Right hindlimb (tissue), 1 donor: ENCODE data around the gene PCBD2.
"Not testable (repeated sequence)": the region's sequence is repeated elsewhere in the genome, so short reads cannot be mapped to it uniquely, and the experiment has no call there.

ENCODE experiments used
- DNase-seq: peaks from one replicate; pipeline ENCODE4 v3.0.0-alpha.2; 2018

The PCBD2 gene

DNA sequence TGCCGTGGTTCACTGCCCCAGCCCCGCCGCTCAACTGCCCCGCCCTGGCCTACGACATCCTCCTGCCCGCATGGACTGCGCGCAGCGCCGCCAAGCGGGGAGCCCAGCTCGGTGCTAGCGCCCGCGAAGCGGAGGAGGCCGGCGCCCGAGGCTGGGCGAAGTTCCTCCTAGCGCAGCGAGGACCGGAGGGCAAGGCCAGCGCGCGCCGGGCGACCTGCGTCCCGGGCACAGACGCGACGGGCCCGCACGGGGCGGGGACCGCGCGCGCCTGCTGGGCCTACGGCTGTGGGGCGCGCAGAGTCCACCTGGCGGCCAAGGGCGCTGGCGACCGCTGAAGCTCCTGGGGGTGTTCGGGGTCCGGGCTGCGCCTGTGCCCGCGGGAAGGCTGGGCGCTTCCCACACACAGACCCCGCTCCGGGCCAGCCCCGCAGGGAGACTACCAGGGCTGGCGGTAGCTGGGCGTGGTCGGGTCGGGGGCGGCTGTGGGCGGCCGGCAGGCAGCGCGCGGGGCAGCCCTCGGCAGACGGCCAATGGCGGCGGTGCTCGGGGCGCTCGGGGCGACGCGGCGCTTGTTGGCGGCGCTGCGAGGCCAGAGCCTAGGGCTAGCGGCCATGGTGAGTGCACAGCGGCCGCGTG is at the start of gene PCBD2:
PCBD2 (plus strand) TSS at position 522 of the 636 bp plus-strand sequence; CDS start at position 531, 9 bp downstream.
- peak; percentile 94 for DNase-seq

DNA sequence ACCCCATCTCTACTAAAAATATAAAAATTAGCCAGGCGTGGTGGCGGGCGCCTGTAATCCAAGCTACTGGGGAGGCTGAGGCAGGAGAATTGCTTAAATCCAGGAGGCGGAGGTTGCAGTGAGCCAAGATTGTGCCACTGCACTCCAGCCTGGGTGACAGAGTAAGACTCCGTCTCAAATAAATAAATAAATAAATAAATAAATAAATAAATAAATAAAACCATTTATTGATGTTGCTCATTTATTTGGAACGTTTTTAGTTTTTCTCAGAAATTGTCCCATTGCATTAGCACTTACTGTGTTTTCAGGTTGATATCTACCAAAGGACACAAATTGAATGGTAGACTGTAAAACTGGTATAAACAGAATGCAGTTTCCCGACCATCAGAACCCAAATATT is 48.5 kb upstream of the PCBD2 start:
- DNase-seq: not testable (repeated sequence)

DNA sequence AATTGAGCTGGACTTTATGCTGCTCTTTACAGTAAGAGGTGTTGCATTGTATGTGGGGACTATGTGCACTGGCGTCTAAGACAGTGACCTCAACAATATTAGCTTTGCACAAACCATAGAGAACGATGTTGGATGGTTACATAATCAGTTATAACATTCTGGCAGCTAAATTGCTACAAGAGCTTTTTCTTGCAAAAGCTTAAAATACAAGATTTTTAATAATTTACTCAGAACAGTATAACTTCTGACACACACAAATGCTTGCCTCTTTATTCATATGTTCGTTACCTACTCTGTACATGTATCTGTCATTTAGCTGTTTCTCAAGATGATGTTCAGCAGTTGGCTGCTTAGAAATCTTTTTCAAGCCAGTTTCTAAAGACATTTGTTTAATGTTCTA is 47.5 kb upstream of the PCBD2 start:
- DNase-seq: no peak

DNA sequence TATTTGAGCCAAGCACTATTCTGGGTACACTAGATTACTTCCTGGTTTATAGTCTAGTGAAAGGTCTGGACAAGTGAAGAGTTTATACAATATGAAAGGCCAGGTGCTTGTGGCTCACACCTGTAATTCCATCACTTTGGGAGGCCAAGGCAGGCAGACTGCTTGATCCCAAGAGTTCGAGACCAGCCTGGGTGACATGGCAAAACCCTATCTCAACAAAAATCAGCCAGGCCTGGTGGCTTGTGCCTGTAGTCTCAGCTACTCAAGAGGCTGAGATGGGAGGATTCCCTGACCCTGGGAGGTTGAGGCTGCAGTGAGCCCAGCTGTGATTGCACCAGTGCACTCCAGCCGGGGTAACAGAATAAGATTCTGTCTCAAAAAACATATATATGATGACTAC is 40.2 kb upstream of the PCBD2 start:
- no peak for DNase-seq

DNA sequence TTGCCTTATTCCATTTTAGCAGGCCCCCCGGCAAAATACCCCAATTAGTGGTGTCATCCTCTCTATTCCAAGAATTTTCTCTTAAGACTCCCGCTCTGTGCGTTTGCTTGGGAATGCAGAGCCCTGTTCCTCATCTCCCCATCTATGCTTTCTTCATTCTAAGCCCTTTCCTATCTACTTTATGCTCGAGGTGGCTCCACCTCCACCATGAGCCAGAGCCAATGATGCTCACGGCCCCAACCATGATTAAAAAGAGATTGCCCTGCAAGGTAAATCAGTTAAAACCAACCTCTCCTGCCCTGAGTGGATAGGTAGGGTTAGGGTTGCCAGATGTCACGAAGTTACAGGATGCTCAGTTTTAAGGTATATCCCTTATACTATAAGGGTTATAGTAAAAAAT is 31.4 kb upstream of the PCBD2 start:
- no peak for DNase-seq

DNA sequence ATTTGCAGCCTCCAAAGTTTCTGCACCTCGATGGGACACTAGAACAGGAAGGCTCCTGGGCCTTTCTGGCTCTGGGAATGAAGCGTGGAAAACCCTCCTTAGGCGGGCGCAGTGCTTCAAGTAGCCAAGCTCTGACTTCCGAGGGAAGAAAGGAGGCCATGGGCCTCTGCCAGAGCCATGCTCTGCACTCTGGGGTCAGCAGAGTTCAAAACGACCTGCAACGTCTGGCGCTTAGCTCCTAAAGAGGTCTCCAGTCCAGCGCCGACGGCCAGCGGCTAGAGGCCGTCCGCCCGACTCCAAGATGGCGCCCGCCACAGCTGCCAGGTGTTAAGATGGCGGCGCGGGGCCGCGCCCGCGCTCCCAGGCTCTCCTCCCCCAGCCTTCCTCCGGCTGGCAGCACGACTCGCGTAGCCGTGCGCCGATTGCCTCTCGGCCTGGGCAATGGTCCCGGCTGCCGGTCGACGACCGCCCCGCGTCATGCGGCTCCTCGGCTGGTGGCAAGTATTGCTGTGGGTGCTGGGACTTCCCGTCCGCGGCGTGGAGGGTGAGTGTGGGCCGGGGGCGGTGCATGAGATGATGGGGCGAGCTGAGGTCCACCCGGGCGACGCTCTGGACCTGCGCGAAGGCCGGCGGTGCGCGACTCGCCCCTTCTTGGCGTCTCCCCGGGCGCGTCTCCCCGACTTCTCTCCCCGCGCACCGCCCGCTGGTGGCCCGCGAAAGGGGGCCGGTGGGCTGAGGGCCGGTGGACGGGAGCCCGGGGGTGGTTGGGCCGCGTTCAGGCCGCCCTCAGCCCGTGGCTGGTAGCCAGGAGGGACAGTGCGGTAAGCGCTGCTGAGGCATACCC is 30.7 kb upstream of the PCBD2 start, which contains the start of gene TXNDC15:
TXNDC15 (plus strand) TSS at position 385 of the 844 bp plus-strand sequence; CDS start at position 442, 57 bp downstream.
- peak; percentile 93 for DNase-seq

DNA sequence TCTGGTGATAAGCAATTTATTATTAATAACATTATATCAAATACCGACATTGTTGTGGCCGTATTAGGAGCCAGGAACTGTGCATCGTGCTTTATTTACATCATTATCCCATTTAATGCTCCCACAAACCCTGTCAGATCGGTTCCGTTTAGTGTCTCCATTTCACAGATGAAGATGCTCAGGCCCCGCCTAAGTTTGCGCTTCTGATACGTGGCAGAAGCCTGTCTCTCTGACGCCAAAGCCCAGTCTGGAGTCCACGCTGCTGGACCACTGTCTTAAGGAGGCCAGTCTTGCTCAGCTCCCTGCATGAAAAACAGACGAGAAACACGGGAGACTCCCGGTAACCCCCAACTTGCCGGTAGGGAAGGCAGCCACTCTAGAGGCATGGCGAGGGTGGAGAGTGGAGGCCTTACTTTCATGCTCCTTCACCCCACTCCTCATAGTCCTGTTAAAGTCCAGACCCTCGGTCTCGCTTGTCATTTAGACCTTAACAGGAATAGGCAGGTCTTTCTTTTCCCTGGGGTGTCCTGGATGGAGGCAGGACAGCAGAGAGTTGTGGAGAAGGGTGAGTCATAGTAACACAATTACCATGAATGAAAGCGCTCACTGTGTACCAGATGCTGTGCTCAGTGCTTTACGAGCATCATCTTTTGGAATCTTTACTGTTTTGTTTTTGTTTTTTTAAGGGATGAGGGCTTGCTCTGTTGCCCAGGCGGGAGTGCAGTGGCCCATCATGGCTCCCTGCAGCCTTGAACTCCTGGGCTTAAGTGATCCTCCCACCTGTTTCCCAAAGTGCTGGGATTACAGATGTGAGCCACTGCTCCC is 29.9 kb upstream of the PCBD2 start:
- peak; percentile 88 for DNase-seq

DNA sequence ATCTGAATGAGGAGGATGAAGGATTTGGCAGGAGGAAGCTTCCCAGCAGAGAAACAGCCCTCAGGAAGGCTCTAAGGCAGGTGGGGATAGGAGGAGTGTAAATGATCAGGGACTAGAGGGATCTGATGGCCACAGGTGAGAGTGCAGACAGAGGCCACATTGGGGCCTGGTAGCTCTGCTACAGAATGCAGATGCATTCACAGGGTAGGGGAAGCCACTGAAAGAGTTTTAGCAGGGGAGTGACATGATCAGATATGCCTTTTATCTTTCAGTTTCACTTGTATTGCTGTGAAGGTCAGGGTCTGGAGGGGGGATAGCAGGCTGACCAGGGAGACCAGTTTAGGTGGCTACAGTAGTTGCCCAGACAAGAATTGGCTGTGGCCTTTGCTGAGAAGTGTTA is 27.8 kb upstream of the PCBD2 start:
- DNase-seq: no peak

DNA sequence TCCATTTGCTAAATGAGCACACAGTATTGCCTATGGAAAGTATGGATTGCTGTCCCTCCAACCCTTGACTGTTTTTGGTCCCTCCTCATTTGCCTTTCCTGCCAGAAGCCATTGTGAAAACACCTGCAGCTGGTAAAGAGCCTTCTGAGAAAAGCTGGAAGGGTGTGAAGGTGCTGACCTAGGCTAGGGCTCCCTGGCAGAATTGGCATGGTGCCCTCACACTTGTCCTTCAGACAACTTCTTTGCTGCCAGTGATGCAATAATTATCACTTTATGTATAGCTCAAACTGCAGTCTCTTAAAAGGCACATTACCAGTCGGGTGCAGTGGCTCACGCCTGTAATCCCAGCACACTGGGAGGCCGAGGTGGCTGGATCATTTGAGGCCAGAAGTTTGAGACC is 26.5 kb upstream of the PCBD2 start:
- no peak for DNase-seq

DNA sequence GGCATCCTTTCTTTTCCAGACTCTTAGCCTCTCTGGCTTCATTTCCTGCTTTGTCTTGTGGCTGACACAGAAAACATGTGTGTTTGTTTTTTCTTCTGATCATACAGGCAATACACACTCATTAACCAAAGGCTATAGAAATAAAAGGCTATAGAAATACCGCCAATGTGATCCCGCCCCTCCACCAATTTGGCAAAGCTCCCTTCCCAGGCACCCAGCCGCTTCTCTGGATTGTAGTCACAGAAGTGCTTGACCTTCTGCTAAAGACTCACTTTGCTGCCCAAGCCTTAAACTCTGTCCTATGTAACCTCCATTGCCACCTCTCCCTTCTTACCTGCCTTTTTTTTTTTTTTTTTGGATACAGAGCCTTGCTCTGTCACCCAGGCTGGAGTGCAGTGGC is 25.5 kb upstream of the PCBD2 start:
- DNase-seq: no peak

DNA sequence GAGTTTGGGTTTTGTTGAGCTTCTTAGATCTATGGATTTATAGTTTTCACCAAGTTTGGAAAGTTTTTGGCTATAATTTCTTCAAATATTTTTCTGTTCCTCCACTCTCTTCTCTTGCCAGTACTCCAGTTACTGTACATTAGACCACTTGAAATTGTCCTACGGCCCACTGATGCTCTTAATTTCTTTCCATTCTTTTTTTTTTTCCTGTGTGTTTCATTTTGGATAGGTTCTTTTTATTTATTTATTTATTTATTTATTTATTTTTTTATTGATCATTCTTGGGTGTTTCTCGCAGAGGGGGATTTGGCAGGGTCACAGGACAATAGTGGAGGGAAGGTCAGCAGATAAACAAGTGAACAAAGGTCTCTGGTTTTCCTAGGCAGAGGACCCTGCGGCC is 24.0 kb upstream of the PCBD2 start:
- not testable (repeated sequence) for DNase-seq

DNA sequence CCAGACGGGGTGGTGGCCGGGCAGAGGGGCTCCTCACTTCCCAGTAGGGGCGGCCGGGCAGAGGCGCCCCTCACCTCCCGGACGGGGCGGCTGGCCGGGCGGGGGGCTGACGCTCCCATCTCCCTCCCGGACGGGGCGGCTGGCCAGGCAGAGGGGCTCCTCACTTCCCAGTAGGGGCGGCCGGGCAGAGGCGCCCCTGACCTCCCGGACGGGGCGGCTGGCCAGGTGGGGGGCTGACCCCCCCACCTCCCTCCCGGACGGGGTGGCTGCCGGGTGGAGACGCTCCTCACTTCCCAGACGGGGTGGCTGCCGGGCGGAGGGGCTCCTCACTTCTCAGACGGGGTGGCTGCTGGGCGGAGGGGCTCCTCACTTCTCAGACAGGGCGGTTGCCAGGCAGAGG is 23.2 kb upstream of the PCBD2 start:
- DNase-seq: not testable (repeated sequence)

DNA sequence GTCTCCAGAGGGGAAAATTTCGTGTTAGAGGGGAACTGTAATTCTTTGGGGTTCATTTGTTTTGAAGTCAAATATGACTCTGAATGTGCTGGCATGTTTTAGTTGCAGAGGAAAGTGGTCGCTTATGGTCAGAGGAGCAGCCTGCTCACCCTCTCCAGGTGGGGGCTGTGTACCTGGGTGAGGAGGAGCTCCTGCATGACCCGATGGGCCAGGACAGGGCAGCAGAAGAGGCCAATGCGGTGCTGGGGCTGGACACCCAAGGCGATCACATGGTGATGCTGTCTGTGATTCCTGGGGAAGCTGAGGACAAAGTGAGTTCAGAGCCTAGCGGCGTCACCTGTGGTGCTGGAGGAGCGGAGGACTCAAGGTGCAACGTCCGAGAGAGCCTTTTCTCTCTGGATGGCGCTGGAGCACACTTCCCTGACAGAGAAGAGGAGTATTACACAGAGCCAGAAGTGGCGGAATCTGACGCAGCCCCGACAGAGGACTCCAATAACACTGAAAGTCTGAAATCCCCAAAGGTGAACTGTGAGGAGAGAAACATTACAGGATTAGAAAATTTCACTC is 17.3 kb upstream of the PCBD2 start:
- DNase-seq: no peak

DNA sequence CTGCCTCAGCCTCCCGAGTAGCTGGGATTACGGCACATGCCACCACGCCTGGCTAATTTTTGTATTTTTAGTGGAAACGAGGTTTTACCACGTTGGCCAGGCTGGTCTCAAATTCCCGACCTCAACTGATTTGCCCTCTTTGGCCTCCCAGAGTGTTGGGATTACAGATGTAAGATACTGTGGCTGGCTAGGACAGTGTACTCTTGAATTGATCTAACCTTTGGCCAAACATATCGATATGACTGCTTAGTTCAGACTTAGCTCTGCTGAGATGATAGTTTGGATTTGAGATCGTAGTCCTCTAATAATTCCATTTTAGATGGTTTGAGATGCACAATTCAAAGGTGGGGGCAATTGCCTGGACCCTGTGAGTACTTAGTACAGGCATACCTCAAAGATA is 15.6 kb upstream of the PCBD2 start:
- no peak for DNase-seq

DNA sequence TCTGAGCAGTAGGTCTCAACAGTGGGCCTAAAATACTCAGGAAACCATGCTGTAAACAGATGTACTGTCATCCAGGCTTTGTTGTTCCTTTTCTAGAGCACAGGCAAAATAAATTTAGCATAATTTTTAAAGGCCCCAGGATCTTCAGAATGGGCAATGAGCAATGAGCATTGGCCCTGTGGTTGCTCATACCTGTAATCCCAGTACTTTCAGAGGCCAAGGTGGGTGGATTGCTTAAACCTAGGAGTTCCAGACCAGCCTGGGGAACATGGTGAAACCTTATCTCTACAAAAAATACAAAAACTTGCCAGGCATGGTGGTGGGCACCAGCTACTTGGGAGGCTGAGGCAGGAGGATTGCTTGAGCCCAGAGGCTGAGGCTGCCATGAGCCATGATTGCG is 13.5 kb upstream of the PCBD2 start:
- DNase-seq: no peak

DNA sequence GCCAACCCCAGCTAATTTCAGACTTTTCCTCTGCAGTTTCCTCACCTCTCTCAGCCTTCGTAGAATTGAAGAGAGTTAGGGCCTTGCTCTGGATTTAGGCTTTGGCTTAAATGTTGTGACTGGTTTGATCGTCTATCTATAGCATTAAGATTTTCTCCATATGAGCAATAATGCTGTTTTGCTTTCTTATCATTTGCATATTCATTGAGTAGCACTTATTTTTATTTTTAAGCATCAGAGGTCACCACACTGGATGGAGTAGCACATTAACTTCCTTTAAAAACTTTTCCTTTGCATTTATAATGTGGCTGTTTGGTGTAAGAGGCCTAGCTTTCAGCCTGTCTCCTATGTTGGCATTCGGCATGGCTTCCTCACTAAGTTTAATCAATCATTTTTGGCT is 12.6 kb upstream of the PCBD2 start:
- DNase-seq: no peak

DNA sequence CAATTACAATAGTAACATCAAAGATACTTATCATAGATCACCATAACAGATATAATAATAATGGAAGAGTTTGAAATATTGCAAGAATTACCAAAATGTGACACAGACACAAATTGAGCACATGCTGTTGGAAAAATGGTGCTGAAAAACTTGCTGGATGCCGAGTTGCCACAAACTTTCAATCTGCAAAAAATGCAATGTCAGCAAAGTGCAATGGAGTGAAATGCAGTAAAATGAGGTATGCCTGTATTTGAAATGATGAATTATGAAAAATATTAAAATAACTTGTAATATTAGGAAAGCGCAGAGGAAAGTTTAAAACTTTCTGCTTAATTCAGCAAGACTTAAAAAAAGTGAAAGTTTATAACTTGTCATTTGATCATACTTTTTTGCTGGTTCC is 12.0 kb upstream of the PCBD2 start:
- no peak for DNase-seq

DNA sequence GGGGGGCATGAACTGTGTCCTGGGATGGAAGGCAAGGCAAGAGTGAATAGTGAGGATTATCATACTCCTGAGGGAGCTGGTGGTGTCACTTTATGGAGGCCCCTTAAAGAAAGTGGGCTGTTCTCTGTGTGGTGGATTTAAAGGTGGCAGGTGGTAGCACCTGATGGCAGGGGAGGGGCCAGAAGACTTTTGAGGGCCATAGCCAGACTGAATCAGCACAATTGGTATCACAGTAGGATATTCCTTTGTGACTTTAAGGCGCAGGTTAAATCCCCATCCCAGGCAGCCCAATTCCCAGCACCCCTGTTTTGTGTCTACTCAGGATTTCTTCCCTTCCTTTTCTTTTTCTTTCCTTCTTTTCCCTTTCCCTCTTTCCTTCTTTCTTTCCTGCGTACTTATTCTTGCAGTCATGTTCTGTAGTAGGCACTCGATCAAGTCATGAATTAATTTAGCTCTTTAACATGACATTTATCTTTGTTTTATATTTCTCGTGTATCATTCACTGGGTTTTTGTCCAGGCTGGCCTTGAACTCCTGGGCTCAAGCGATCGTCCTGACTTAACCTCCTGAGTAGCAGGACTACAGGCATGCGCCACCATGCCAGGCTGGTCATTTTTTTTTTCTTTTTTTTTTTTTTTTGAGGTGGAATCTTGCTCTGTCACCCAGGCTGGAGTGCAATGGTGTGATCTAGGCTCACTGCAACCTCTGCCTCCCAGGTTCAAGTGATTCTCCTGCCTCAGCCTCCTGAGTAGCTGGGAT is 11.0 kb upstream of the PCBD2 start:
- DNase-seq: no peak

DNA sequence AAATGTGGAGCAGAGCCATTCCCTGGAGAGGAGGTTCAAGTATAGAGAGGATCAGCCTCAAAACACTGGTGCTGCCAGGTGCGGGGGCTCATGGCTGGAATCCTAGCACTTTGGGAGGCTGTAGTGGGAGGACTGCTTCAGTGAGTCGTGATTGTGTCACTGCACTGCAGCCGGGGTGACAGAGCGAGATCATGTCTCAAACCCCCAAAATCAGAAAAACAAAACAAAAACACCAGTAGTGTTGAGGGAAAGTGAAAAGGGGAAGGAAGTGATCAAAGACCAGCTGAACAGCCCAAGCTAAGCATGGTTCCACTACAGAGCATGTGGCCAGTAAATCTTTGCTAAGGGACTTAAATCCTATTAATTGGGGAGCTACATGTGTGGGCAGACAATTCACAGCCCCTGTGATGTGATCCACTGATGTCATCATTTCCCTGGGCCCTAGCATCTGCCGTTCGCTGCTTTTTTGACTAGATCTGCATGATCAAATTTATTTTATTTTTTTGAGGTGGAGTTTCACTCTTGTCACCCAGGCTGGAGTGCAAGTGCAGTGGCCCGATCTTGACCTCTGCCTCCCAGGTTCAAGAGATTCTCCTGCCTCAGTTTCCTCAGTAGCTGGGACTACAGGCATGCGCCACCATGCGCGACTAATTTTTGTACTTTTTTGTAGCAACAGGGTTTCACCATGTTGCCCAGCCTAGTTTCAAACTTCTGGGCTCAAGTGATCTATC is 2.7 kb upstream of the PCBD2 start:
- DNase-seq: no peak

DNA sequence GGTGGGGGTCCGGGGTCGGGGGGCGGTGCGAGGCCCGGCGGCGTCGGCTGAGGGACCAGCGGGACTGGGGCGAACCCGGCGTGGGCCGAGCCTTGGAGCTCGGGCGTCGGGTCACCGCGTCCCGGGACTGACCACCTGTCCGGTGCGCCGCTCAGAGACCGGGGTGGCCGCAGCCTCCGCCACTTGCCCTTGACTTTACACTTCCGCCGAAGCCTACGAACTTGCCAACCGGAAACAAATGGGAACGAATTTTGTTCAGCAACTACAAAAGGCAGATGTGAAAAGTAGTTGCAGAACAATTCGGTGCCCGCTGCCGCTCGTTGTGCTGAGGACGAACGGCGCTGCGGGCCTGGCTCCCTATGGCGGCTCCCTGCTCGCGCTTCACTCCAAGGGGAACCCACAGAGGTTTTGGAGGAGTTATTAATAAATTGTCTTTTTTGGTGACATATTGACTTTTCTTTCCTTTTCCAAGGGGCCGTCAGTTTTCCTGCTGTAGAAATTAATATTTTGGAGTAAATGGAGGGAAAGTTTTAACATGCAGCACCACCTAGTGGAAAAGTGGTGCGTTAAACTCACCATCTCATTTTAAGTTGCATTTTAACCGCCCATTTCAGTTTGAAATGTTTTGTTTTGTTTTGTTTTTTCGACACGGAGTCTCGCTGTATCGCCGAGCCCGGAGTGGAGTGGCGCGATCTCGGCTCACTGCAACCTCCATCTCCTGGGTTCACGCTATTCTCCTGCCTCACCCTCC is 490 bp downstream of the PCBD2 start:
- peak; percentile 87 for DNase-seq

DNA sequence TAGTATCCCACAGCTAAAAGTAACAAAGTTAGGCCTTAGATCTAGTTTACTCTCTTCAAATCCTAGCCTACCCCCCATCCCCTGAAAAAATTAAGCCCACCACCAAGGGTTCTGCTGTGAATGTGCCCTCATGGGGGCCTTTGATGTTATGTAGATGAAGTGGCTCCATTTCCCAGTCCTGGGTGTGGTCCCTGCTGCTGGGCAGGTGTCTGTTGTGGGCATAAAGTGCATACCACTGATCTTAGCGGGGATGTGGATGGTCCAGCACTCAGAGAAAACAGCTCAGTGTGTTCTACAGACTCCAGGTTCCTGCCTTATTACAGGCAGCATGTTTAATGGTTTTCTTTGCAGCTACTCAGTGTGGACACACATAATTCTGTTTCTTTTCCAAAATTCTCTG is 1.9 kb downstream of the PCBD2 start:
- no peak for DNase-seq
